Measurements from ENCODE around the gene POLRMT.
"Not testable (repeated sequence)": the region's sequence is repeated elsewhere in the genome, so short reads cannot be mapped to it uniquely, and the experiment has no call there.

Gene POLRMT

DNA sequence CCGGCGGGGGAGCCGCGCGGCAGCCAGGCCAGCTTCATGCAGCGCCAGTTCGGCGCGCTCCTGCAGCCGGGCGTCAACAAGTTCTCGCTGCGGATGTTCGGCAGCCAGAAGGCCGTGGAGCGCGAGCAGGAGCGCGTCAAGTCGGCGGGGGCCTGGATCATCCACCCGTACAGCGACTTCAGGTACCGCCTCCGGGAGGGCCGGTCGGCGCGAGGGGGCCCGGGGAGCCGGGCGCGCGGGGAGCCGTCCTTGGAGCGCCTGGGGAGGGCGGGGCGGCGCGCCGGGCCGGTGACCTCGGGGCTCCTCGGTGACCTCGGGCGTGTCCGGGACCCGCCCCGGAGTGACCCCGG is 43.0 kb downstream of the POLRMT start:
- peak; percentile 15 for DNase-seq

DNA sequence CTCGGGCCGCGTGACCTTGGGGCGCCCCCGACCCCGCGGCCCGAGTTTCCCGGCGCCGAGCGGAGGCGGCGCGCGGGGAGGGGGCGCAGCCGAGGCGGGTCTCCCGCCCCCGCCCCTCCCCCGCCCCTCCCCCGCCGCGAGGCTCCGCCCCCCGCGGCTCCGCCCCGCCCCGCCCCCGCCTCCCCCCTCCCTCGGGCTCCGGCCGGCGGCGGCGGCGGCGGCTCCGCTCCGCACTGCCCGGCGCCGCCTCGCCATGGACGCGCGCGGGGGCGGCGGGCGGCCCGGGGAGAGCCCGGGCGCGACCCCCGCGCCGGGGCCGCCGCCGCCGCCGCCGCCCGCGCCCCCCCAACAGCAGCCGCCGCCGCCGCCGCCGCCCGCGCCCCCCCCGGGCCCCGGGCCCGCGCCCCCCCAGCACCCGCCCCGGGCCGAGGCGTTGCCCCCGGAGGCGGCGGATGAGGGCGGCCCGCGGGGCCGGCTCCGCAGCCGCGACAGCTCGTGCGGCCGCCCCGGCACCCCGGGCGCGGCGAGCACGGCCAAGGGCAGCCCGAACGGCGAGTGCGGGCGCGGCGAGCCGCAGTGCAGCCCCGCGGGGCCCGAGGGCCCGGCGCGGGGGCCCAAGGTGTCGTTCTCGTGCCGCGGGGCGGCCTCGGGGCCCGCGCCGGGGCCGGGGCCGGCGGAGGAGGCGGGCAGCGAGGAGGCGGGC is 43.5 kb downstream of the POLRMT start, which contains the start of gene HCN2:
Gene HCN2 (plus strand): TSS at position 189 of the 703 bp plus-strand sequence. CDS start 65 bp downstream, at position 254.
- no peak for DNase-seq

DNA sequence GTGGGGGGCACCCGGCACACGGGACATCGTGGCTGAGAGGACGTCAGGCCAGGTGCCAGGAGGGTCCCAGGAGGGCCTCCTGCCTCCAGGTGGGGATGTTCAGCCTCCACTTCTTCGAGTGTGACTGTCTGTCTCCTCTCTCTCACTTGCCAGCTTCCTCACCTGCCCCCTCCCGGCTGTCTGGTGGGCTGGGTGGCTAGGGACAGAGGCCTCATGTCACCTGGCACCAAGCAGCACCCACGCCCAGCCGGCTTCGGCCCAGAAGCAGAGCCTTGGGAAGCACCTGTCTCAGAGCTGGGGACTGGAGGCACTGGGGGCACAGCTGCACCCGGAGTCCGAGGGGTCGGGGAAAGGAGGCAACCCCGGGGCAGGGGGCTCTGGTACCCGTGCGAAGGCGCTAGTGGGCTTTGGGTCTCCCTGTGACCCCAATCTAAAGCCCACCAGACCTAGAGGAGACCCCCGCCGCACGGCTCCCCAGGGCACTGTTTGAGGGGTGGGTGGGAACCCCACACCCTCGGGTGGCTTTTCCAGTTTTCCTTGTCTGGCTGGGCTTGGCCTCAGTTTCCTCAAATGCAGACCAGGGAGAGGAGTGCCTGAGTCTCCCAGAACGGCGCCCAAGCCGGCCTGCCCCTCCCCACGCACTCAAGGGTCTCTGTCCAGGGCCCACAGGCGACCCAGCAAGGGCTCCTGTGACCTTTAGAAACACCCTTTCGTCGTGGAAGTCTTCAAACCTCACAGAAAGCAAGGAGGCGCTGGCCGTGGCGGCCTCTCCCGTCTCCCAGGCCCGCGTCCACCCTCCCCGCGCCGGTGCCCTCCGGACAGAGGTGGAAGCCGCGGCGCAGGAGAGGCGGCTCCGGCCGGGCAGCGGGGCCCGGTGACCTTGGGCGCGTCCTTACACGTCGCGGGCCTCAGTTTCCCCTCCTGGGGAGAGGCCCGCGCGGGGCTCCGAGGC is 44.3 kb downstream of the POLRMT start:
- no peak for DNase-seq

DNA sequence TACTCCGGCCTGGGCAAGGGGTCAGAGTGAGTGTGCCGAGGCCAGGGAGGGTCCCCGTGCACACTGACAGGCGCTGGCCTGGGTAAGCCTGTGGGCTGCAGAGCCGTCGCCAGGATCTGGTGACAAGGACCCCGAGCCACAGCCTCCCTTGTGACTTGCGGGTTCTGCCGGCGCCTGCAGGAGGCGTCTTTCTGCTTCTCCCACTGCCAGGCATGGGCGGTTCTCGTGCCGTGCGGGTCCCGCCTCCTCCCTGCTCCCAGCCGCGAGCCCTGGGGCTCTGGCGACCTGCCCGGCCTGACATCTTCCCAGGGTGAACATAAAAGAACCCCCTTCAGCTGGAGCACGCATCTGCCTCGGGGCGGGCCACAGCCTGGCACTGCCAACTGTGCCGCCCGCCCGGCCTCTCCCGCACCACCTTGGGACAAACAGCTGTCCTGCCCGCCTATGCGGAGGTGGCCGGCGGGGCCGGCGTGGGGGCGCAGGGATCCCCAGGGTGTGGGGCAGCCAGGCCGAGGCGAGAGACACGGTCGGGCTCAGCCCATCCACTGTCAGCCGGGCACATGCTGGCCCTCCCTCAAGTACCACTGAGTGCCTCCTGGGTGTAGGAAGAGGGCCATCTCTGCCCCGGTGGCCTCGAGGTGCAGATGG is 45.1 kb downstream of the POLRMT start:
- DNase-seq = peak; percentile 63

DNA sequence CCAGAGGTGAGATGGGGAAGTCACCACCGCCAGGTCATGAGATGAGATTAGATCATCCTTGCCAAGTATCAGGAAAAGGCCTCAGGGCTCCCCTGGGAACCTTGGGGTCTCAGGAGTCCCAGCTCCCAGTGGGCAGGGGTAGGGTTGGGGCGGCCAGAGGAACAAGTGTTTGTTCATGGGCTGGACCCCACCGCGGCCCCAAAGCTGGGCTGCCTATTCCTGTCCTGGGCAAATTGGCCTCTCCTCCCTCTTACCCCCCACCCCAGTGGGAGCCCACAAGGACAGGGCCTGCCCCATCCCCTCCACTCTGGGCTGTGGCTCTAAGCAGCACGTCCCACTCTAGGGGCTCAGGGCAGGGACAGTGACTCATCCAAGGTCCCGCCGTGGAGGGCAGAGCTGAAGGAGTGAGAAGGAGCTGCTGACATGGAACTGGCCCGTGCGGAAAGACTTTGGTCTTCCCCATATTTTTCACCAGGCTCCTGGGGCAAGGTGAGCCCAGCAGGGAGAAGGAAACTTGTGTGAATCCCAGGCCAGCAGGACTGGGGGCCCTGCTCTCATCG is 47.7 kb downstream of the POLRMT start:
- no peak for DNase-seq

DNA sequence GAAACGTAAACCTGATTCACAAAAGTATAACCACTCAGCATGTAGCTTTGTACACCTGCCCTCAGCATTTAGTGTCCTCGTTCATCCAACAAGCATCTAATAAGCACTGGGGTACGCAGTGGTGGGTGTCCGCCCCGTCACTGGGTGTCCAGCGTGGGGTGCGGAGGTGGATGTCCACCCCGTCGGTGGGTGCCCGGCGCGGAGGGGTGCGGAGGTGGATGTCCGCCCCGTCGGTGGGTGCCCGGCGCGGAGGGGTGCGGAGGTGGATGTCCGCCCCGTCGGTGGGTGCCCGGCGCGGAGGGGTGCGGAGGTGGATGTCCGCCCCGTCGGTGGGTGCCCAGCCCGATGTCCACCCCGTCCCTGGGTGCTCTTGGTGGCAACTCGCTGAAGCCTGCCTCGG is 48.2 kb downstream of the POLRMT start:
- not testable (repeated sequence) for DNase-seq

DNA sequence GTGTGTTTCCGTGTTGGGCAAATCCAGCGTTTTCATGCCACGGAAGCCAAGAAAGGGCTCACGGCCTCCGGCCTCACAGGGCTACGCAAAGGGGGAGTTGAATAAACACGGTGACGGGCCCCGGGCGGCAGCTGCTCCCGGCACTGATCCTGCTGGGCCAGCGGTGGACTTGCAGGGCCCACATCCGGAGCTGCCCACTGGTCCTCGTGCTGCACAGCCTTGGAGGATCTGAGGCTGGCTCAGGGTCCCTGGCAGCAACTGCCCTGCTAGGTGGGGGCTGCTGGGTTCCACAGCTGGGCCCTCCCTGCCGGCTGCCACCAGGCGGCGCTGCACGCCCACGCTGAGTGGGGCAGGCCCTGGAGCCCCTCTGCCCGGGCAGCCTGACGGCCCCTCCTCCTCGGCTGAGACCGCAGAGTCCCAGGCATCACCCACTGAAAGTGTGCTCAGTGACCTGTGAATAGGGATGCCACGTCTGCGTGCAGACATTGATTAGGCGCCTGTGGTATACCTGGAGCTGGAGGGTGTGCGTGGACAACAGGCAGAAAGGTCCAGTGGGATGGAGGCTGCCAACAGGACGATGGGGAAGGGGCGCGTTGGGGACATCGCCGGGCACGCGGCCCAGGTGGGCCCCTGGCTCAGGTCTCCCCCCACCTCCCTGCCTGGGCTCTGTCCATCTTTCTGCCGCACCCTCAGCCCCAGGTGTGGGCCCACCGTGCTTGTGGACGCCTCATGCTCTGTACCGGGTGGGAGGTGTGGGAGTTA is 48.9 kb downstream of the POLRMT start:
- DNase-seq = peak; percentile 65

DNA sequence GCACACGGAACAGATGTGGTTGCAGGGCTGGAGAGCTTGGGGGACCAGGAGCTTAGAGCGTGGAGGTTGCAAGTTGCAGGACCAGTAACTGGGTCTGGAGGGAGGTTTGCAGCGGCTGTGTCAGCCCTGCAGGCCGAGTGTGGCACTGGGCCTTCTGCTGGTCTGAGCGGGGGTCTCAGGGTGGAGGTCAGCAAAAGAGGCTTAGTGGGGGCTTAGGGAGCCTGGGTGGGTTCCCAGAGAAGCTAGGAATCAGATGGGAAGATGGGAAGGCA is 49.4 kb downstream of the POLRMT start:
- DNase-seq = no peak

DNA sequence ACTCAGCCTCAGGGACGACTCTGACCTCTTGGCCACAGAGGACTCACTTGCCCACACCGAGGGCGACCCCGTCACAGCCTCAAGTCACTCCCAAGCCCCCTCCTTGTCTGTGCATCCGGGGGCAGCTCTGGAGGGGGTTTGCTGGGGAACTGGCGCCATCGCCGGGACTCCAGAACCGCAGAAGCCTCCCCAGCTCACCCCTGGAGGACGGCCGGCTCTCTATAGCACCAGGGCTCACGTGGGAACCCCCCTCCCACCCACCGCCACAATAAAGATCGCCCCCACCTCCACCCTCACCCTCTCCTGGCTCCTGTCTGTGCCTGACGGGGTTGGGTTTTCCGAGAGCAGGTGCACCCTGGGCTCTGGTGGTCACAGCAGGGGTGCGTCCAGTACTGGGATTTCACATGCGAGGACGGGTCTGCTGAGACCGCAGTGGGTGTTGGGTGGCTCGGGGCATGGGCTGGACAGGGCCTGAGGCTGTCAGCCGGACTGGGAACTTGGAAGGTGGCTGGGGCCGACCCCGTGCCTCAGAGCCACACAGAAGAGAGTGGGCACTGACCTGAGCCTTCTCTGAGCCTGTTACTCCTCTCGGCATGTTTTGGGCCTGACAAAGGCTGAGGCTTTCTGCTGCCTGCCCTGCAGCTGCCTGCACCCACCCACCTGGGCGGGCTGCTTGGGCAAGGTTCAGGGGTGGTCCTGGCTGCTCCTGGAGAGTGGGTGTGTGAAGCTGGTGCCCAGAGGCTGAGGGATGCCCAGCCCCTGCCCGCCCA is 50.0 kb downstream of the POLRMT start:
- DNase-seq = no peak

DNA sequence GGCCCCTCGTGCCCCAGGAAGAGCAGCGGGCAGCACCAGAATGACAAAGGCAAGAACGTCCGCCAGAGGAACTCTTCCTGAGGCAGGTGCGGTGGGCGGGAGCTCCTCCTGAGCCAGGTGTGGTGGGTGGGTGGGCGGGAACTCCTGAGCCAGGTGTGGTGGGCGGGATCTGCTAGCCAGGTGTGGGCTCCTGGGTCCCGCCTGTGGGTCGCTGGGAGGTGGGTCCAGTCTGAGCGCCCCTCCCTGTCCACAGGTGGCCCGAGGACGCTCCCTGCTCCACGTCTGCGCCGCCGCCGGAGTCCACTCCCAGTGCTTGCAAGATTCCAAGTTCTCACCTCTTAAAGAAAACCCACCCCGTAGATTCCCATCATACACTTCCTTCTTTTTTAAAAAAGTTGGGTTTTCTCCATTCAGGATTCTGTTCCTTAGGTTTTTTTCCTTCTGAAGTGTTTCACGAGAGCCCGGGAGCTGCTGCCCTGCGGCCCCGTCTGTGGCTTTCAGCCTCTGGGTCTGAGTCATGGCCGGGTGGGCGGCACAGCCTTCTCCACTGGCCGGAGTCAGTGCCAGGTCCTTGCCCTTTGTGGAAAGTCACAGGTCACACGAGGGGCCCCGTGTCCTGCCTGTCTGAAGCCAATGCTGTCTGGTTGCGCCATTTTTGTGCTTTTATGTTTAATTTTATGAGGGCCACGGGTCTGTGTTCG is 50.7 kb downstream of the POLRMT start:
- no peak for DNase-seq

DNA sequence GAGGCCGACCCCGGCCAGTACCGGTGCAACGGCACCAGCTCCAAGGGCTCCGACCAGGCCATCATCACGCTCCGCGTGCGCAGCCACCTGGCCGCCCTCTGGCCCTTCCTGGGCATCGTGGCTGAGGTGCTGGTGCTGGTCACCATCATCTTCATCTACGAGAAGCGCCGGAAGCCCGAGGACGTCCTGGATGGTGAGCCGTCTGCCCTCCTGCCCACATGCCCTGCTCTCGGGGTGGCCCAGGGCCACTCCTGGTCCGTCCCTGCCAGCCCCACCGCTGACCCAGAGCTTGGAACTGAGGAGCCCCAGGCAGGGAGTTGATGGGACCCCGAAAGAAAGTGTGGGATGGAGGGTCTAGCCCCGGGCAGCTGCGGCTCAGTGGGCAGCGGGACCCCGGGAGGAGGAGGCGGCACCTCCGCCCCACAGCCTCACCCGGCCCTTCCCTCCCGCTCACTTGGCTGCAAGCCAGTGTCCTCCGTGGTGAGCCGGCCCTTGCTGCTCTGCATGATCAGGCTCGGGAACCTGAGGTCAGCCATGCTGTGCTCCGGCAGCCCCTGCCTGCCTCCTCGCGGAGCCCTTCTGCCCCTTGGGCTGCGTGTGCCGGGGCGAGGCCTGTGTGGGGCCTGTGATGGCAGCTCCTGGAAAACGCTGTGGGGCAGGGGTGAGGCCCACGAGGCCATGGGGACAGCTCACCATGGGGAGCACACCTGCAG is 51.8 kb downstream of the POLRMT start:
- no peak for DNase-seq

DNA sequence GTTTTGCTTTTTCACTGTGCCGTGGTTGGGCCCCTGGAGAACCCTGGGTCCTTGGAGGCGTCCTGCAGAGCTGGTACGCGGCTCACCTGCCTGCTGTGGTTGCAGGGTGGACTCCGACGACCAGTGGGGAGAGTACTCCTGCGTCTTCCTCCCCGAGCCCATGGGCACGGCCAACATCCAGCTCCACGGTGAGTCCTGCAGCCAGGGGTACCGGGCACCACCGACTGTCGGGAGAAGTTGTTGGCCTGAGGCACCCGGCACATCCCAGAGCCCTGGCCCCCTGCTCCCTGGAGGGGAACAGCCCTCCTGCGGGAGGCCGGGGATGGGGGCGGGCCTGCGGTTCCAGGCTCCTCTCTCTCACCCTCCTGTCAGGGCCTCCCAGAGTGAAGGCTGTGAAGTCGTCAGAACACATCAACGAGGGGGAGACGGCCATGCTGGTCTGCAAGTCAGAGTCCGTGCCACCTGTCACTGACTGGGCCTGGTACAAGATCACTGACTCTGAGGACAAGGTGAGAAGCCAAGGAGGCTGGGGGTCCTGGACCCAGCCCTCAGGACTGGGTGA is 53.0 kb downstream of the POLRMT start:
- DNase-seq = no peak

DNA sequence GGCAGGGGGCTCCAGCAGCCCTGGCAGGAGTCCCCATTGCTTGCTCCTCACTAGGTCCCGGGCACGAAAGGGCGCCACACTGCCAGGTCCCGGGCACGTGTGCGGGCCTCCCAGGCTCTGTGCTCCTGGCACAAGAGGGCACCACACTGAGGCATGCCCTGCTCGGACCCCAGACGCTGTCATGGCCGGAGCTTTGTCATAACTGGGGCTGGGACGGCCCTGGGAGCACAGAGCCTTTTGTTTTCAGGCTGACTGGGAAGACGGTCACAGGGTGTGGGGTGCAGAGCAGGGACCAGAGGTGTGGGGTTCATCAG is 53.5 kb downstream of the POLRMT start:
- no peak for DNase-seq

DNA sequence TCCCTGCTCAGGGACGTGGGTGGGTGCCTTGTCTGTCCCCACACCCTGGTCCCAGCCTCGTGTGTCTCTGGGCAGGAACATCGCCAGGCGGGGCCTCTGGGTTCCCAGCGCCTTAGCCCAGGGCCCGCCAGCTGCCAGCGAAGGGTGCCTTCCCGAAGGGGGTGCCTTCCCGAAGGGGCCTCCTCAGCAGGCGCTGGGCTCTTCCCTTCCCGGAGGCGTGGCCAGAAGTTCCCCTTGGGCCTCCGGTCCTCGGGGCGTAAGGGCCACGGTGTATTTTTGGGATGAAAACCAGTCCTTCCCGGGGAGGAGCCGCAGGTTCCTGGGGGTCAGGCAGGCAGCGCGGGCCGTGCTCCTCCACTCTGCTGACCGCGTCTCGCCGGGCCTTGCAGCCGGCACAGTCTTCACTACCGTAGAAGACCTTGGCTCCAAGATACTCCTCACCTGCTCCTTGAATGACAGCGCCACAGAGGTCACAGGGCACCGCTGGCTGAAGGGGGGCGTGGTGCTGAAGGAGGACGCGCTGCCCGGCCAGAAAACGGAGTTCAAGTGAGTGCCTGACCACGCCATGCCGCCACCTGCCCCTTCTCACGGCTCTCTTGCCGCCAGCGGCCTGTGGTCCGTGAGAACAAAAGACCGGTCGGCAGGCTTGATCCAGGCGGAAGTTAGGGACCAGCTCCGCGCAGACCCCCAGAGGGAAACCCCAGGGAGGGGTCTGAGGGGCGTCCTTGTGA is 54.1 kb downstream of the POLRMT start:
- DNase-seq = no peak

DNA sequence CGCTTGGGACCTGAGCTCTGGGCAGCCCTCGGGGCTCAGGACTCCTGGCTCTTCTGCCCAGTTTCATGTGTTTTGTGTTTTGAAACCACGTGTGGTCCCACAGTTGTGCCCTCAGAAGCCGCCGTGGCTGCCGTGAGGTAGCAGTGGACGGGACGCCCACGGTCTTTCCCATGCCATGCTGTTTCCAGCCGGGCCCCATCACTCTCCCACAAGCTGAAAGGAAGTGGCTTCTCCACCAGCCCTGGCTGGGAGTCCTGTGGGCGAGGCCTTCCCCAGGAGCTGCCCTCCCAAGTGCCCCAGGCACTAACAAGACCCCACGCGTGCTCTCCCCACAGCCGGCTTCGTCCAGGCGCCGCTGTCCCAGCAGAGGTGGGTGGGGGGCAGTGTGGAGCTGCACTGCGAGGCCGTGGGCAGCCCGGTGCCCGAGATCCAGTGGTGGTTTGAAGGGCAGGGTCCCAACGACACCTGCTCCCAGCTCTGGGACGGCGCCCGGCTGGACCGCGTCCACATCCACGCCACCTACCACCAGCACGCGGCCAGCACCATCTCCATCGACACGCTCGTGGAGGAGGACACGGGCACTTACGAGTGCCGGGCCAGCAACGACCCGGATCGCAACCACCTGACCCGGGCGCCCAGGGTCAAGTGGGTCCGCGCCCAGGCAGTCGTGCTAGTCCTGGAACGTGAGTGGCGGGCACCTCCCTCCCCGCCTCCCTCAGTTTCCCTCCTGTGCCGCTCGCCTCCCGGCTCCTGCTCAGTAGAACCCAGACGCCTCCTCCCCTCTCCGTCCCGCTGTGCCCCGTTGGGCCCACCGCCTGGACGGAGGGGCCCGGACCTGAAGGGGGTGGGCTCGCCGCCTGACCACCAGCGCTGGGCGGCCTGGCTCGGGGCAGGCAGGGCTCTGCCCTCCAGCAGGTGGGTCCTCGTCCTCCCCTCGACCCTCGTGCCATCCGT is 55.6 kb downstream of the POLRMT start:
- DNase-seq = no peak

DNA sequence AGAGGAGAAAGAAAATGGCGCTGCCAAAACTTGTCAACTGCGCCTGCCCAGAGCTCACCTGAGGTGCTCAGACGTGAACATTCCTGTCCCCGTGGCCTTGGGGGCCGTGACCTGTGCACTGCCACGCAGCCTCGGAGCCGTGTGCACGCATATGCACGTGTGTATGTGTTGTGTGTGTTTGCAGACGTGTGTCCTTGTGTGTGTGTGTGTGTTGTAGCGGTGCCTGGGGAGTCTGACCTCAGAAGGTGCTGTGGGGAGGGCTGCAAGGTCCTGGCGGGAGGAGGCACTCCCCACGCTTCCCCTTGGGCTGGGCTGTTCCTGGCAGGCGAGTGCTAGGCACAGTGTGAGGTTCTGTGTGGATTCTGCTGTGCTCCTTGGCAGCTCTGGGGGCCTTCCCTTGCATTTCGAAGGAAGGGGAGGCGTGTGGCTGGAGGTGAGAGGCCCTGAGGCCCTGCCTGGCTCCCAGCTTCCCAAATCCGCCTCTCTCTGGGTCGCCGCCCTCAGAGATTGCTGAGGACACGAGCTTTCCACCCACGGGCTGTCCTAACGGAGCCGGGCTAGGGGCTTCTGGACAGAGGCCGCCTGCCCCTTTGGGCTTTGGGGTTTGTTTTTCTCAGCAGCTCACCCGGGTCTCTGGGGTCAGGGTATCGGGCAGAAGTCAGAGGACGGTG is 56.4 kb downstream of the POLRMT start:
- DNase-seq = no peak

DNA sequence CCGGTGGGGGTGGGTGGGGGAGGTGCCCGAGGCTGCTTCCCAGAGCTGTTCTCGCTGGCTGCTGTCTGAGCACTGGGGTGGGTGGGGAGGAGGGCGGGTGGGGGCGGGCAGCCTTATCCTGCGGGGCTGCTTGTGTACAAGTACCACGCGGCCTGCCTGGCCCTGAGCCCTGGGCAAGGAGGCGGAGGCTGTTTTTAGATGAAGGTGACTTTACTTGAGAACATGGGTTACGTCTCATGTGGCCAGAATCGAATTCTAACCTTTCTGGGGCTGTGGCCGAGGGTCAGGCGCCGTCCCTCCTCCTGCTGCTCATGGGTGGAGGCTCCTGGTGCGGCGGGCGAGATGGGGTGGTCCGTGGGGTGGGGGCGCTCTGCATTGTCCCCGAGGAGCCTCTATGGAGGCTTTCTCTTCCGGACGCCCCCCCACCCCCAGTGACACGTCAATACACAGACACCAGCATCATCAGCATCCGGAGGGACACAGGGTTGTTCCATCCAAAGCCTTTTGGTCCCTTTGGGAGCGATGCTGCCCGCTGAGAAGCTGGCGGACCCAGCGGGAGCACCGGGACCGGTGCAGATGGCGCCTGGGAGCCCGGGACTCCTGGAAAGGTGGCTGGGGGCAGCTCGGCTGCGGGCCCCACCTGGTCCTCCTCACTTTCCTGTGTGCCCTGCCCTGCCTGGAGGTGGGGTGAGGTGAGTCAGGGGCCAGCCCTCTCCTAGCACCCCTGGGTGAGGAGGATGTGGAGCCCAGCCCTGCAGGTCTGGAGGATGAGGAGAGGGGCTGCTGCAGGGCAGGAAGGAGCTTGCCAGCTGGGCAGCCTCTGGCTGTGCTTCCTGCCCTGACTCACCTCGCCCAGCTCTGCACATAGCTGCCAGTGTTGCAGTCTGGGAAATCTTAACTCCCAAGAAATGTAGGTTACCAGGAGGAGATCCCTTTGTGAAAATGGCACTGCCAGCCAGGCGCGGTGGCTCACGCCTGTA is 57.5 kb downstream of the POLRMT start:
- no peak for DNase-seq

Measured in stimulated activated CD4-positive, alpha-beta T cell treated with anti-CD3 and anti-CD28 coated beads, Interleukin-12 subunit alpha, Interleukin-12 subunit beta, amount 100 ng/mL, for 4 hours (primary cell).